GM18499 (cell line): Measurements from ENCODE around the gene MYL2.

Source experiments
- ATAC-seq: cut with Tn5 transposase; IDR thresholded peaks from one replicate; pipeline ENCODE4 v1.9.1; 2021; ENCODE audit warnings: moderate number of reproducible peaks; ENCODE audit not compliant: insufficient read depth, unreplicated experiment

Gene MYL2

GRCh38 chr12:110930348-110931314 is 10.3 kb upstream of the MYL2 start:
- no peak for ATAC-seq

- ATAC-seq: no peak
Measured at GRCh38 chr12:110929818-110930217, 9.4 kb upstream of the MYL2 start.

GRCh38 chr12:110928700-110929099 is 8.3 kb upstream of the MYL2 start:
- no peak for ATAC-seq

GRCh38 chr12:110927546-110927945 is 7.2 kb upstream of the MYL2 start:
- no peak for ATAC-seq

- no peak for ATAC-seq
Measured at GRCh38 chr12:110923692-110924334, 3.4 kb upstream of the MYL2 start.

- no peak for ATAC-seq
Measured at GRCh38 chr12:110923192-110923591, 2.8 kb upstream of the MYL2 start.

- ATAC-seq: no peak
Measured at GRCh38 chr12:110922652-110923051, 2.3 kb upstream of the MYL2 start.

GRCh38 chr12:110921262-110921661 is 883 bp upstream of the MYL2 start:
- no peak for ATAC-seq

GRCh38 chr12:110919720-110920119 is 659 bp downstream of the MYL2 start:
- no peak for ATAC-seq

- ATAC-seq: no peak
Measured at GRCh38 chr12:110917961-110918360, 2.4 kb downstream of the MYL2 start.

- ATAC-seq: no peak
Measured at GRCh38 chr12:110917467-110917866, 2.9 kb downstream of the MYL2 start.

GRCh38 chr12:110916295-110916875 is 4.0 kb downstream of the MYL2 start:
- no peak for ATAC-seq

- peak; percentile 91 for ATAC-seq
Measured at GRCh38 chr12:110913119-110914056, 7.0 kb downstream of the MYL2 start.

- ATAC-seq: no peak
Measured at GRCh38 chr12:110912263-110912662, 8.1 kb downstream of the MYL2 start.

- ATAC-seq: no peak
Measured at GRCh38 chr12:110908377-110909152, 11.8 kb downstream of the MYL2 start.

- no peak for ATAC-seq
Measured at GRCh38 chr12:110907583-110907982, 12.8 kb downstream of the MYL2 start.

- ATAC-seq: no peak
Measured at GRCh38 chr12:110906985-110907384, 13.4 kb downstream of the MYL2 start.

- ATAC-seq: no peak
Measured at GRCh38 chr12:110906516-110906915, 13.9 kb downstream of the MYL2 start.

GRCh38 chr12:110906083-110906482 is 14.3 kb downstream of the MYL2 start:
- no peak for ATAC-seq
